MCF 10A (cell line): Measurements from ENCODE around the gene FSCN2. TPM values are rescaled to one million over a fixed set of nuclear protein-coding genes. Genes with fewer than 3 reads are reported as not detected.

ENCODE experiments used
- BruUV-seq: library from RNA; stranded (reverse); fragments of 400-500 nt; replicated peaks from 2 replicates; lab custom pipeline; 2021; lab: Mats Ljungman, UMichigan
- CTCF ChIA-PET: fragments of 300-600 bp; sonication (Branson Sonifier 250); formaldehyde crosslinking; extraction: SDS; loops from one replicate; lab custom pipeline; 2021; ENCODE audit warnings: antibody characterized with exemption, inconsistent platforms; lab: Yijun Ruan, JAX
- POLR2A ChIA-PET: fragments of 300-600, 350-650 bp; sonication (Branson Sonifier 250); formaldehyde crosslinking; extraction: SDS; loops from one replicate; lab custom pipeline; 2020; ENCODE audit warnings: antibody characterized with exemption, inconsistent platforms; lab: Yijun Ruan, JAX
- DNase-seq: peaks from one replicate; pipeline ENCODE4 v3.0.0-alpha.2; 2018; ENCODE audit not compliant: unreplicated experiment
- H3K27ac Mint-ChIP-seq: one replicate; pipeline ENCODE4 v1.8.0; 2022; ENCODE audit warnings: mild to moderate bottlenecking, low read depth, mixed read lengths; ENCODE audit not compliant: unreplicated experiment
- H3K27me3 Mint-ChIP-seq: one replicate; pipeline ENCODE4 v1.8.0; 2022; ENCODE audit warnings: mixed read lengths; ENCODE audit not compliant: insufficient read depth, unreplicated experiment
- H3K36me3 Mint-ChIP-seq: one replicate; pipeline ENCODE4 v1.8.0; 2022; ENCODE audit warnings: mild to moderate bottlenecking, moderate library complexity, mixed read lengths; ENCODE audit not compliant: insufficient read depth, unreplicated experiment
- H3K4me1 Mint-ChIP-seq: one replicate; pipeline ENCODE4 v1.8.0; 2022; ENCODE audit warnings: mixed read lengths; ENCODE audit not compliant: insufficient read depth, unreplicated experiment
- H3K4me3 Mint-ChIP-seq: one replicate; pipeline ENCODE4 v1.8.0; 2022; ENCODE audit warnings: mild to moderate bottlenecking, moderate library complexity, mixed read lengths; ENCODE audit not compliant: unreplicated experiment
- H3K9me3 Mint-ChIP-seq: one replicate; pipeline ENCODE4 v1.8.0; 2022; ENCODE audit warnings: mixed read lengths; ENCODE audit not compliant: unreplicated experiment
- intact Hi-C: fragments of 100-400 bp; cut with micrococcal nuclease; formaldehyde crosslinking; loops from 2 replicates; pipeline ENCODE4 v1.14.1; 2022
- total RNA-seq: library from RNA; stranded (reverse); gene quantifications from 2 replicates; pipeline ENCODE4 v1.2.3, GENCODE V29; 2022
- TF ChIP-seq, protein P1 (sequence below): fragments of 200-600 bp; IDR thresholded peaks from one replicate; pipeline ENCODE4 v1.8.0; 2022; ENCODE audit warnings: antibody characterized with exemption, mild to moderate bottlenecking; ENCODE audit not compliant: unreplicated experiment

The FSCN2 gene
- total RNA-seq, 1 experiment from 2014 or later: not detected

GRCh38 chr17:81576621-81577277 lies 48.6 kb downstream of the FSCN2 start:
- TF ChIP-seq, protein P1, sequence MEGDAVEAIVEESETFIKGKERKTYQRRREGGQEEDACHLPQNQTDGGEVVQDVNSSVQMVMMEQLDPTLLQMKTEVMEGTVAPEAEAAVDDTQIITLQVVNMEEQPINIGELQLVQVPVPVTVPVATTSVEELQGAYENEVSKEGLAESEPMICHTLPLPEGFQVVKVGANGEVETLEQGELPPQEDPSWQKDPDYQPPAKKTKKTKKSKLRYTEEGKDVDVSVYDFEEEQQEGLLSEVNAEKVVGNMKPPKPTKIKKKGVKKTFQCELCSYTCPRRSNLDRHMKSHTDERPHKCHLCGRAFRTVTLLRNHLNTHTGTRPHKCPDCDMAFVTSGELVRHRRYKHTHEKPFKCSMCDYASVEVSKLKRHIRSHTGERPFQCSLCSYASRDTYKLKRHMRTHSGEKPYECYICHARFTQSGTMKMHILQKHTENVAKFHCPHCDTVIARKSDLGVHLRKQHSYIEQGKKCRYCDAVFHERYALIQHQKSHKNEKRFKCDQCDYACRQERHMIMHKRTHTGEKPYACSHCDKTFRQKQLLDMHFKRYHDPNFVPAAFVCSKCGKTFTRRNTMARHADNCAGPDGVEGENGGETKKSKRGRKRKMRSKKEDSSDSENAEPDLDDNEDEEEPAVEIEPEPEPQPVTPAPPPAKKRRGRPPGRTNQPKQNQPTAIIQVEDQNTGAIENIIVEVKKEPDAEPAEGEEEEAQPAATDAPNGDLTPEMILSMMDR: no peak
- Mint-ChIP-seq H3K27ac (peak overlapping the region; percentile 71), H3K27me3 (no peaks in the 10 kb centered on the region), H3K36me3 (peaks cover 36% of the 10 kb centered on the region), H3K9me3 (no peaks in the 10 kb centered on the region), H3K4me3 (peak overlapping the region; percentile 51), H3K4me1 (peaks cover 44% of the 10 kb centered on the region)
- intact Hi-C loops: loop anchor here (1.0 kb wide), 1 partner anchor 24 kb away; the partner anchor contains the start of gene FAAP100
- POLR2A ChIA-PET: interaction anchor here (0.7 to 3.3 kb wide), 13 partner anchors 11 to 338 kb away, joined by 3 to 41 read pairs (median 5); partner anchors contain the start of genes ACTG1, BAHCC1, FAAP100 and NDUFAF8
- BruUV-seq: no TSS peak
- CTCF ChIA-PET: interaction anchor here (0.6 to 1.9 kb wide), 6 partner anchors 8 to 212 kb away, joined by 3 to 9 read pairs (median 4); no protein-coding TSS in a partner anchor
- DNase-seq: peak; percentile 79

DNA sequence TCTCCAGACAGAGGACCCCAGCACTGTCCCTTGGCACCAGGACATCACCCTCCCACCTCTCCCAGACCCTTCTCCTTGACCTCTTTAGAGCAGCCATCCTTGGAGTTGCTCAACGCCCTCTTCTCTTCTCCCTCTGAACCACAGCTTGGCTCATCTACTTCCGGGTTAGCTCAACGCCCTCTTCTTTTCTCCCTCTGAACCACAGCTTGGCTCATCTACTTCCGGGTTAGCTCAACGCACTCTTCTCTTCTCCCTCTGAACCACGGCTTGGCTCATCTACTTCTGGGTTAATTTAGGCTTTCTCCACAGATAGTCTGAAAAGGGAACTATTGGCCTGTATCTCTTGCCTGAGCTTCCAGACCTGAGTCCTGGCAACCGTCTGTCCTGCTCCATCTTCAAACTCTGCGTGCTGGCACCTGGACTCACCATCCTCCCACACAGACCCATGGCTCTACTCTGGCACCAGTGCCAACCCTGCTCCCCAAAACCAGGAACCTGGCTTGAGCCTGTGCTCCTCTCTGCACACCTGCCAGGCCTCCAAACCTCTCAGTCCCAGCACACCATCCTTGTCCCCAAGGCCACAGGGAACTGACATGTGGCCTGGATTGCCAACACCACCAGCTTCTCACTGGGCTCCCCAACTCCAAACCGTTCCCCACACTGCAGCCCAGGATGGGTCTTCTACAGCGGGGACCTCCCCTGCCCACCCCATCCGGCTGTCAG lies 49.3 kb downstream of the FSCN2 start:
- Mint-ChIP-seq H3K4me3 (peak overlapping the region; percentile 13), H3K9me3 (no peaks in the 10 kb centered on the region), H3K4me1 (peaks cover 44% of the 10 kb centered on the region), H3K27ac (peak overlapping the region; percentile 71), H3K27me3 (no peaks in the 10 kb centered on the region), H3K36me3 (peaks cover 41% of the 10 kb centered on the region)
- POLR2A ChIA-PET: interaction anchor here (0.6 to 3.3 kb wide), 16 partner anchors 8 to 338 kb away, joined by 3 to 41 read pairs (median 4); partner anchors contain the start of genes ACTG1, BAHCC1, FAAP100 and NDUFAF8
- TF ChIP-seq, protein P1: no peak
- no TSS peak for BruUV-seq
- peak; percentile 33 for DNase-seq
- CTCF ChIA-PET: interaction anchor here (0.6 to 1.9 kb wide), 8 partner anchors 9 to 213 kb away, joined by 3 to 9 read pairs (median 4); no protein-coding TSS in a partner anchor
- intact Hi-C loops: no loop called here

GRCh38 chr17:81578038-81578441 lies 49.9 kb downstream of the FSCN2 start:
- peaks cover 44% of the 10 kb centered on the region for H3K4me1 Mint-ChIP-seq
- ChIA-PET CTCF (interaction anchor here (0.7 to 1.9 kb wide), 4 partner anchors 12 to 72 kb away, joined by 3 to 9 read pairs (median 4); no protein-coding TSS in a partner anchor), POLR2A (interaction anchor here (0.6 to 3.3 kb wide), 8 partner anchors 9 to 66 kb away, joined by 3 to 41 read pairs (median 4); partner anchors contain the start of genes ACTG1, FAAP100, NPLOC4 and TSPAN10)
- intact Hi-C loops: no loop called here
- no TSS peak for BruUV-seq
- H3K36me3 Mint-ChIP-seq: peaks cover 36% of the 10 kb centered on the region
- peak; percentile 44 for DNase-seq
- H3K4me3 Mint-ChIP-seq: peak overlapping the region; percentile 13
- H3K27me3 Mint-ChIP-seq: no peaks in the 10 kb centered on the region
- peak overlapping the region; percentile 71 for H3K27ac Mint-ChIP-seq
- no peaks in the 10 kb centered on the region for H3K9me3 Mint-ChIP-seq
- TF ChIP-seq, protein P1: no peak
